MCF 10A (cell line): ENCODE results near the gene SMIM43. TPM values are rescaled to one million over a fixed set of nuclear protein-coding genes. Genes with fewer than 3 reads are reported as not detected.
A peak's percentile ranks its signal among the peaks of the same experiment; 100 is the strongest.

Source experiments
- BruUV-seq: library from RNA; stranded (reverse); fragments of 400-500 nt; replicated peaks from 2 replicates; lab custom pipeline; 2021; lab: Mats Ljungman, UMichigan
- CTCF ChIA-PET: fragments of 300-600 bp; sonication (Branson Sonifier 250); formaldehyde crosslinking; extraction: SDS; loops from one replicate; lab custom pipeline; 2021; ENCODE audit warnings: antibody characterized with exemption, inconsistent platforms; lab: Yijun Ruan, JAX
- POLR2A ChIA-PET: fragments of 300-600, 350-650 bp; sonication (Branson Sonifier 250); formaldehyde crosslinking; extraction: SDS; loops from one replicate; lab custom pipeline; 2020; ENCODE audit warnings: antibody characterized with exemption, inconsistent platforms; lab: Yijun Ruan, JAX
- DNase-seq: peaks from one replicate; pipeline ENCODE4 v3.0.0-alpha.2; 2018; ENCODE audit not compliant: unreplicated experiment
- H3K27ac Mint-ChIP-seq: one replicate; pipeline ENCODE4 v1.8.0; 2022; ENCODE audit warnings: mild to moderate bottlenecking, low read depth, mixed read lengths; ENCODE audit not compliant: unreplicated experiment
- H3K27me3 Mint-ChIP-seq: one replicate; pipeline ENCODE4 v1.8.0; 2022; ENCODE audit warnings: mixed read lengths; ENCODE audit not compliant: insufficient read depth, unreplicated experiment
- H3K36me3 Mint-ChIP-seq: one replicate; pipeline ENCODE4 v1.8.0; 2022; ENCODE audit warnings: mild to moderate bottlenecking, moderate library complexity, mixed read lengths; ENCODE audit not compliant: insufficient read depth, unreplicated experiment
- H3K4me1 Mint-ChIP-seq: one replicate; pipeline ENCODE4 v1.8.0; 2022; ENCODE audit warnings: mixed read lengths; ENCODE audit not compliant: insufficient read depth, unreplicated experiment
- H3K4me3 Mint-ChIP-seq: one replicate; pipeline ENCODE4 v1.8.0; 2022; ENCODE audit warnings: mild to moderate bottlenecking, moderate library complexity, mixed read lengths; ENCODE audit not compliant: unreplicated experiment
- H3K9me3 Mint-ChIP-seq: one replicate; pipeline ENCODE4 v1.8.0; 2022; ENCODE audit warnings: mixed read lengths; ENCODE audit not compliant: unreplicated experiment
- intact Hi-C: fragments of 100-400 bp; cut with micrococcal nuclease; formaldehyde crosslinking; loops from 2 replicates; pipeline ENCODE4 v1.14.1; 2022
- total RNA-seq: library from RNA; stranded (reverse); gene quantifications from 2 replicates; pipeline ENCODE4 v1.2.3, GENCODE V29; 2022
- TF ChIP-seq, protein P1 (sequence below): fragments of 200-600 bp; IDR thresholded peaks from one replicate; pipeline ENCODE4 v1.8.0; 2022; ENCODE audit warnings: antibody characterized with exemption, mild to moderate bottlenecking; ENCODE audit not compliant: unreplicated experiment

Gene SMIM43
- total RNA-seq, 1 experiment from 2014 or later: not detected

DNA sequence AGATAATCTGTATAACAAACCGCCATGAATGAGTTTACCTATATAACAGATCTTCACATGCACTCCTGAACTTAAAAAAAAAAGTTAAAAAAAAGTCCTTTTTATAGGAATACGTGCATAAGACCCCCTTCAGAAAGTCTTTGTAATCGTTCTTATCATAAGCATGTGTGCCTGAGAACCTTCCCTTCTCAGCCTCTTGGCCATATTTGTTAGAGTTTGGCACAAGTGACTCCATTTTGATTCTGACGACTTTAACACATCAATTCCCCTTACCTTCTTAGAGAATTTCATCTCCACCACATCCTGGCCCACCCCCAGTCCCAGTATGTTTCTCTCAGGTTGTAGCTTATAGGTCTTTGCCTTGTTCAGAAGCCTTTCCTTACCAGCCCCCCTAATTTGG is 52.2 kb downstream of the SMIM43 start:
- CTCF ChIA-PET: interaction anchor here (0.6 to 2.4 kb wide), 9 partner anchors 9 to 111 kb away, joined by 3 to 19 read pairs (median 3); no protein-coding TSS in a partner anchor
- no TSS peak for BruUV-seq
- H3K4me3 Mint-ChIP-seq: no peak overlapping the region
- peak overlapping the region; percentile 93 for H3K27ac Mint-ChIP-seq
- H3K36me3 Mint-ChIP-seq: no peaks in the 10 kb centered on the region
- intact Hi-C loops: no loop called here
- DNase-seq: no peak
- POLR2A ChIA-PET: interaction anchor here (0.8 to 4.2 kb wide), 5 partner anchors 13 to 20 kb away, joined by 3 to 63 read pairs (median 7); partner anchors contain the start of gene ANXA5
- peaks cover 8% of the 10 kb centered on the region for H3K9me3 Mint-ChIP-seq
- peaks cover 28% of the 10 kb centered on the region for H3K4me1 Mint-ChIP-seq
- TF ChIP-seq, protein P1, sequence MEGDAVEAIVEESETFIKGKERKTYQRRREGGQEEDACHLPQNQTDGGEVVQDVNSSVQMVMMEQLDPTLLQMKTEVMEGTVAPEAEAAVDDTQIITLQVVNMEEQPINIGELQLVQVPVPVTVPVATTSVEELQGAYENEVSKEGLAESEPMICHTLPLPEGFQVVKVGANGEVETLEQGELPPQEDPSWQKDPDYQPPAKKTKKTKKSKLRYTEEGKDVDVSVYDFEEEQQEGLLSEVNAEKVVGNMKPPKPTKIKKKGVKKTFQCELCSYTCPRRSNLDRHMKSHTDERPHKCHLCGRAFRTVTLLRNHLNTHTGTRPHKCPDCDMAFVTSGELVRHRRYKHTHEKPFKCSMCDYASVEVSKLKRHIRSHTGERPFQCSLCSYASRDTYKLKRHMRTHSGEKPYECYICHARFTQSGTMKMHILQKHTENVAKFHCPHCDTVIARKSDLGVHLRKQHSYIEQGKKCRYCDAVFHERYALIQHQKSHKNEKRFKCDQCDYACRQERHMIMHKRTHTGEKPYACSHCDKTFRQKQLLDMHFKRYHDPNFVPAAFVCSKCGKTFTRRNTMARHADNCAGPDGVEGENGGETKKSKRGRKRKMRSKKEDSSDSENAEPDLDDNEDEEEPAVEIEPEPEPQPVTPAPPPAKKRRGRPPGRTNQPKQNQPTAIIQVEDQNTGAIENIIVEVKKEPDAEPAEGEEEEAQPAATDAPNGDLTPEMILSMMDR: no peak
- H3K27me3 Mint-ChIP-seq: no peaks in the 10 kb centered on the region

- Mint-ChIP-seq H3K27me3 (no peaks in the 10 kb centered on the region), H3K4me1 (peaks cover 24% of the 10 kb centered on the region), H3K9me3 (peaks cover 8% of the 10 kb centered on the region), H3K27ac (peak overlapping the region; percentile 93), H3K4me3 (peak overlapping the region; percentile 69), H3K36me3 (no peaks in the 10 kb centered on the region)
- POLR2A ChIA-PET: interaction anchor here (0.6 to 4.2 kb wide), 9 partner anchors 10 to 1052 kb away, joined by 3 to 63 read pairs (median 5); partner anchors contain the start of genes ANXA5 and EXOSC9
- DNase-seq: no peak
- no TSS peak for BruUV-seq
- TF ChIP-seq, protein P1: no peak
- CTCF ChIA-PET: interaction anchor here (0.6 to 2.4 kb wide), 13 partner anchors 10 to 382 kb away, joined by 3 to 19 read pairs (median 3); no protein-coding TSS in a partner anchor
- intact Hi-C loops: no loop called here
Observed at GRCh38 chr4:121712001-121712651, 52.8 kb downstream of the SMIM43 start.

GRCh38 chr4:121711263-121712000 is 53.5 kb downstream of the SMIM43 start:
- Mint-ChIP-seq H3K4me3 (peak overlapping the region; percentile 69), H3K27ac (peak overlapping the region; percentile 93), H3K27me3 (no peaks in the 10 kb centered on the region), H3K36me3 (no peaks in the 10 kb centered on the region), H3K4me1 (peaks cover 31% of the 10 kb centered on the region), H3K9me3 (peaks cover 8% of the 10 kb centered on the region)
- CTCF ChIA-PET: interaction anchor here (0.6 to 2.4 kb wide), 9 partner anchors 12 to 351 kb away, joined by 3 to 19 read pairs (median 4); no protein-coding TSS in a partner anchor
- BruUV-seq: TSS peak; percentile 96
- DNase-seq: peak; percentile 93
- TF ChIP-seq, protein P1: no peak
- POLR2A ChIA-PET: interaction anchor here (0.6 to 4.2 kb wide), 9 partner anchors 10 to 1052 kb away, joined by 3 to 63 read pairs (median 5); partner anchors contain the start of genes ANXA5 and EXOSC9
- intact Hi-C loops: no loop called here
